Measurements from ENCODE around the gene USP5. TPM values are rescaled to one million over a fixed set of nuclear protein-coding genes. Genes with fewer than 3 reads are reported as not detected.

Gene USP5
- polyA plus RNA-seq, 1 donor: 49.7 TPM

- no peak for DNase-seq
- H3K27ac ChIP-seq (ENCODE audit: low read length): no peak overlapping the region
- peaks cover 5% of the 10 kb centered on the region for H3K36me3 ChIP-seq (ENCODE audit: control insufficient read depth, insufficient read depth, low read length)
- H3K4me3 ChIP-seq (ENCODE audit: low read length): no peak overlapping the region
- peaks cover 16% of the 10 kb centered on the region for H3K27me3 ChIP-seq (ENCODE audit: control insufficient read depth, insufficient read depth, low read length)
- WGBS (ENCODE audit: insufficient coverage, low lambda C conversion rate): 90% methylated on average over 2 of the region's 17 CpGs
- peaks cover 30% of the 10 kb centered on the region for H3K4me1 ChIP-seq (ENCODE audit: control insufficient read depth, insufficient read depth, low read length)
- H3K9me3 ChIP-seq (ENCODE audit: control insufficient read depth, low read depth, low read length): no peaks in the 10 kb centered on the region
These were observed 25.7 kb upstream of the USP5 start for GRCh38 chr12:6826125-6826733.

DNA sequence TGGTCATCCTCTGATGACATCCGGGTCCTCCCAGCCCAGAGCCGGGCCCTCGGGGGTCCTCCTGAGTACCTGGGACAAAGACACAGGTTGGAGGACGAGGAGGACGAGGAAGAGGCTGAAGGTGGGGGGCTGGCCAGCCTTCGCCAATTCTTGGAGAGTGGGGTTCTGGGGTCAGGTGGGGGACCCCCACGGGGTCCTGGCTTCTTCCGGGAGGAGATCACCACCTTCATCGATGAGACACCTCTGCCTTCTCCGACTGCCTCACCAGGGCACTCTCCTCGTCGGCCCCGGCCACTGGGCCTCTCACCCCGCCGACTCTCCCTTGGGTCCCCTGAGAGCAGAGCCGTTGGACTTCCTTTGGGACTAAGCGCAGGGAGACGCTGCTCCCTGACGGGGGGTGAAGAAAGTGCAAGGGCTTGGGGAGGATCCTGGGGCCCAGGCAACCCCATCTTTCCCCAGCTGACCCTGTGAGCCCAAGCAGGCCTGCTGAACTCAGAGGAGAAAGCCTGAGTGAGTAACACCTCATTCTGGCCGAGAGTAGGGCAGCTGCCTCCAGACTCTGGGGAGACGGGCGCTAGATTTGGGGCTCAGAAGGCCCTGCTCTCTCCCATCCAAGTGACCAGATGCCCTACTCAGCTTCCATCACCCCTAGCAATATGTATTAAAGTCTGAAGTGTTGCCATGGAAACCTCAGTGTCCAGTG is 25.1 kb upstream of the USP5 start:
- H3K9me3 ChIP-seq (ENCODE audit: control insufficient read depth, low read depth, low read length): no peaks in the 10 kb centered on the region
- no peak overlapping the region for H3K27ac ChIP-seq (ENCODE audit: low read length)
- no peak overlapping the region for H3K4me3 ChIP-seq (ENCODE audit: low read length)
- peaks cover 27% of the 10 kb centered on the region for H3K4me1 ChIP-seq (ENCODE audit: control insufficient read depth, insufficient read depth, low read length)
- H3K27me3 ChIP-seq (ENCODE audit: control insufficient read depth, insufficient read depth, low read length): peaks cover 13% of the 10 kb centered on the region
- WGBS (ENCODE audit: insufficient coverage, low lambda C conversion rate): 80% methylated on average over 2 of the region's 22 CpGs
- DNase-seq: no peak
- peaks cover 12% of the 10 kb centered on the region for H3K36me3 ChIP-seq (ENCODE audit: control insufficient read depth, insufficient read depth, low read length)

- H3K9me3 ChIP-seq (ENCODE audit: control insufficient read depth, low read depth, low read length): no peaks in the 10 kb centered on the region
- WGBS (ENCODE audit: insufficient coverage, low lambda C conversion rate): no CpG with 5 or more reads among the region's 8 CpGs
These were observed 24.5 kb upstream of the USP5 start for GRCh38 chr12:6827437-6827911.

GRCh38 chr12:6827982-6828780 is 23.8 kb upstream of the USP5 start, which contains the start of gene P3H3:
P3H3 (plus strand) TSS chr12:6828407; CDS start chr12:6828441, 34 bp downstream.
- Histone ChIP-seq H3K27me3 (ENCODE audit: control insufficient read depth, insufficient read depth, low read length) (peaks cover 2% of the 10 kb centered on the region), H3K4me1 (ENCODE audit: control insufficient read depth, insufficient read depth, low read length) (peaks cover 21% of the 10 kb centered on the region), H3K36me3 (ENCODE audit: control insufficient read depth, insufficient read depth, low read length) (peaks cover 16% of the 10 kb centered on the region), H3K4me3 (ENCODE audit: low read length) (peak within 1 kb of the TSS; percentile 97), H3K9me3 (ENCODE audit: control insufficient read depth, low read depth, low read length) (no peaks in the 10 kb centered on the region), H3K27ac (ENCODE audit: low read length) (peak within 1 kb of the TSS; percentile 87)
- DNase-seq: peak in 1 of 2 donors; percentile 62
- WGBS (ENCODE audit: insufficient coverage, low lambda C conversion rate): 0% methylated on average over 1 of the region's 60 CpGs

More at GRCh38 chr12:6827437-6827911, 24.5 kb upstream of the USP5 start:
- peaks cover 16% of the 10 kb centered on the region for H3K36me3 ChIP-seq (ENCODE audit: control insufficient read depth, insufficient read depth, low read length)
- peak; percentile 73 to 84 for DNase-seq
- H3K4me1 ChIP-seq (ENCODE audit: control insufficient read depth, insufficient read depth, low read length): peaks cover 21% of the 10 kb centered on the region
- no peak overlapping the region for H3K27ac ChIP-seq (ENCODE audit: low read length)
- no peak overlapping the region for H3K4me3 ChIP-seq (ENCODE audit: low read length)
- peaks cover 7% of the 10 kb centered on the region for H3K27me3 ChIP-seq (ENCODE audit: control insufficient read depth, insufficient read depth, low read length)

DNA sequence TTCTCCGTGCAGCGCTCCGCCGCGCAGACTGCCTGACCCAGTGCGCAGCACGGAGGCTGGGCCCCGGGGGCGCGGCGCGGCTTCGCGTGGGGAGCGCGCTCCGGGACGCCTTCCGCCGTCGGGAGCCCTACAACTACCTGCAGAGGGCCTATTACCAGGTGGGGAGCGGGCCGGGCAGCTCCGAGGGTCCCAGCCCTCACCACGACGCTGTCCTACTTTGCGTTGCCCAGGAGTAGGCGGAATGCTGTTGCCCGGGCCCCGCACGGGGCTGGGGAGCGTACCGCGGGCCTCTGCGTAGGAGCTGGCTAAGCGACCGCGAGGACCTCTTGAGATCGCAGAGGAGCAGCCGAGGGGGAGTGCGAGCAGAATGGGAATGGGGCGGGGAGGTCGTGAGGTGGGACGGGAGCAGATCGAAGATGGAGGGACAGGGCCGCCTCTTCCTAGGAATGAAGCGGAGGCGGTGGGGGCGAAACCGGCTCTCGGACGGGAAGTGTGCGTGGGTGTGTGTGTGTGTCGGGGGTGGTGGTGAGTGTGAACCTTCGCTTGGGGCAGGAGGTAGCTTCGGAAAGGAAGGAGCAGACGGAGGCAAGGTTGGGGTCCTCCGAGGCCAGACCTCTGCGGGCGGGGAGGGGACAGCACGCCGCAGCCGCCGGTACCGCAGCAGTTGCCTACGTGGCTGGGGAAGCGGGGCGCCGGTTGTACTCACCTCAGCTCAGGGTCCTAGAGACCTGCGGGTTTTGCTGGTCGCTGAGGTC is 23.0 kb upstream of the USP5 start:
- DNase-seq: peak; percentile 61 to 85
- Histone ChIP-seq H3K4me1 (ENCODE audit: control insufficient read depth, insufficient read depth, low read length) (peaks cover 24% of the 10 kb centered on the region), H3K4me3 (ENCODE audit: low read length) (peak overlapping the region; percentile 97)

DNA sequence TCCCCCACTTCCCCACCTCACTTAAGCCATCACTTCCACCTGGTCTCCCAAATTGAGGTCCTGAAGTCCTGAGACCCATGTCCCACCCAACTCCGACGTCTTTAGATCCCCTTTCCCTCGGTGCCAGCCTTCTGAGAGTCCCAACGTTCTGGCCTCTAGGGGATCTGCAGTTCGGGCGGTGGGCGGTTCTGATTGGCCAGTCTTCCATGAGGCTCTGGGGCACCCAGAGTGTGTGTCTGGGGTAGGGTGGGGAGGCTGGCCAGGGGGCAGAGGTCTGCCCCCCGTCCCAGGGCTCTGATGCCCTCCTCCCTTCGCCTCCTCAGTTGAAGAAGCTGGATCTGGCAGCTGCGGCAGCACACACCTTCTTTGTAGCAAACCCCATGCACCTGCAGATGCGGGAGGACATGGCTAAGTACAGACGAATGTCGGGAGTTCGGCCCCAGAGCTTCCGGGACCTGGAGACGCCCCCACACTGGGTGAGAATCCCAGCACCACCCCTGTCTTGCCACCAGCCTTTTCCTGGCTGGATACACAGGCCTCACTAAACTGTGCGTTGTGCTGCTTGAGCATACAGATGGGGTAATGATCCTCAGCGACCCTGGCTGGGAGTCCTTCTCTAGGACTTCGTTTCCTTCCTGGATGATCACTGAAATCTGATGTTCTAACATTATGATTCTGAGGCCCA is 22.3 kb upstream of the USP5 start:
- no peaks in the 10 kb centered on the region for H3K27me3 ChIP-seq (ENCODE audit: control insufficient read depth, insufficient read depth, low read length)
- no peak for DNase-seq
- peak overlapping the region; percentile 97 for H3K4me3 ChIP-seq (ENCODE audit: low read length)
- H3K27ac ChIP-seq (ENCODE audit: low read length): peak overlapping the region; percentile 87
- H3K4me1 ChIP-seq (ENCODE audit: control insufficient read depth, insufficient read depth, low read length): peaks cover 25% of the 10 kb centered on the region
- 60% methylated on average over 2 of the region's 19 CpGs for WGBS (ENCODE audit: insufficient coverage, low lambda C conversion rate)
- peaks cover 23% of the 10 kb centered on the region for H3K36me3 ChIP-seq (ENCODE audit: control insufficient read depth, insufficient read depth, low read length)
- H3K9me3 ChIP-seq (ENCODE audit: control insufficient read depth, low read depth, low read length): no peaks in the 10 kb centered on the region

More for the DNA sequence above, 23.0 kb upstream of the USP5 start:
- WGBS (ENCODE audit: insufficient coverage, low lambda C conversion rate): no CpG with 5 or more reads among the region's 71 CpGs
- no peaks in the 10 kb centered on the region for H3K27me3 ChIP-seq (ENCODE audit: control insufficient read depth, insufficient read depth, low read length)
- H3K27ac ChIP-seq (ENCODE audit: low read length): peak overlapping the region; percentile 87
- no peaks in the 10 kb centered on the region for H3K9me3 ChIP-seq (ENCODE audit: control insufficient read depth, low read depth, low read length)
- H3K36me3 ChIP-seq (ENCODE audit: control insufficient read depth, insufficient read depth, low read length): peaks cover 23% of the 10 kb centered on the region

DNA sequence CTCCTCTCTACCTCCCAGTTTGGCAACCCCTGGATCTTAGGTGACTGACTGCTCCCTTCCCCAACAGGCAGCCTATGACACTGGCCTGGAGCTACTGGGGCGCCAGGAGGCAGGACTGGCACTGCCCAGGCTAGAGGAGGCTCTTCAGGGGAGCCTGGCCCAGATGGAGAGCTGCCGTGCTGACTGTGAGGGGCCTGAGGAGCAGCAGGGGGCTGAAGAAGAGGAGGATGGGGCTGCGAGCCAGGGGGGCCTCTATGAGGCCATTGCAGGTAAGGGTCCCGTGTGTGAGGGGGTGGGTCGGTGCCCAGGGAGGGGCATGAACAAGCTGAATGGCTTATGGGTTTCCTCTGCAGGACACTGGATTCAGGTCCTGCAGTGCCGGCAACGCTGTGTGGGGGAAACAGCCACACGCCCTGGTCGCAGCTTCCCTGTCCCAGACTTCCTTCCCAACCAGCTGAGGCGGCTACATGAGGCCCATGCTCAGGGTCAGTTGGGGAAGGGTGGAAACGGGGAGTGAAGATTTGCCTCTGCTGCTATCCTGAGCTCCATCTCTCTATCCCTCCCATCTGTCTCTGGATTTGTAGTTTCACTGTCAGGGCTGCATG is 21.6 kb upstream of the USP5 start:
- Histone ChIP-seq H3K4me3 (ENCODE audit: low read length) (peak overlapping the region; percentile 97), H3K9me3 (ENCODE audit: control insufficient read depth, low read depth, low read length) (no peaks in the 10 kb centered on the region), H3K4me1 (ENCODE audit: control insufficient read depth, insufficient read depth, low read length) (peaks cover 23% of the 10 kb centered on the region), H3K36me3 (ENCODE audit: control insufficient read depth, insufficient read depth, low read length) (peaks cover 23% of the 10 kb centered on the region), H3K27ac (ENCODE audit: low read length) (no peak overlapping the region), H3K27me3 (ENCODE audit: control insufficient read depth, insufficient read depth, low read length) (no peaks in the 10 kb centered on the region)
- no peak for DNase-seq
- no CpG with 5 or more reads among the region's 11 CpGs for WGBS (ENCODE audit: insufficient coverage, low lambda C conversion rate)

DNA sequence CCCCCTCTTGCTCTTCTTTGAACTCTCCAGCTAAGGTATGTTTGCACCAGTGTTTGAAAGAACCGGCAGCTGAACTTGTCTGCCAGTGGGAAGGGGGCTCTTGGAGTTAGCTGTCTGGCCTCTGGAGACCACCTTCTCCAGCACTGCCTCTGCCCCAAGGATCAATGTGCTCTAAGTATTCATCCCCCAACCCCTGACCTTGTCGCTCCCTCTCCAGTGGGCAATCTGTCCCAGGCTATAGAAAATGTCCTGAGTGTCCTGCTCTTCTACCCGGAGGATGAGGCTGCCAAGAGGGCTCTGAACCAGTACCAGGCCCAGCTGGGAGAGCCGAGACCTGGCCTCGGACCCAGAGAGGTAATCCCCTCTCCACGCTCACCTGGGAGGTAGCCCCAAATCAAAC is 21.0 kb upstream of the USP5 start:
- WGBS (ENCODE audit: insufficient coverage, low lambda C conversion rate): 100% methylated on average over 1 of the region's 6 CpGs
- H3K9me3 ChIP-seq (ENCODE audit: control insufficient read depth, low read depth, low read length): no peaks in the 10 kb centered on the region
- no peak overlapping the region for H3K4me3 ChIP-seq (ENCODE audit: low read length)
- no peaks in the 10 kb centered on the region for H3K27me3 ChIP-seq (ENCODE audit: control insufficient read depth, insufficient read depth, low read length)
- H3K36me3 ChIP-seq (ENCODE audit: control insufficient read depth, insufficient read depth, low read length): peaks cover 23% of the 10 kb centered on the region
- H3K27ac ChIP-seq (ENCODE audit: low read length): no peak overlapping the region
- DNase-seq: no peak
- peaks cover 23% of the 10 kb centered on the region for H3K4me1 ChIP-seq (ENCODE audit: control insufficient read depth, insufficient read depth, low read length)

DNA sequence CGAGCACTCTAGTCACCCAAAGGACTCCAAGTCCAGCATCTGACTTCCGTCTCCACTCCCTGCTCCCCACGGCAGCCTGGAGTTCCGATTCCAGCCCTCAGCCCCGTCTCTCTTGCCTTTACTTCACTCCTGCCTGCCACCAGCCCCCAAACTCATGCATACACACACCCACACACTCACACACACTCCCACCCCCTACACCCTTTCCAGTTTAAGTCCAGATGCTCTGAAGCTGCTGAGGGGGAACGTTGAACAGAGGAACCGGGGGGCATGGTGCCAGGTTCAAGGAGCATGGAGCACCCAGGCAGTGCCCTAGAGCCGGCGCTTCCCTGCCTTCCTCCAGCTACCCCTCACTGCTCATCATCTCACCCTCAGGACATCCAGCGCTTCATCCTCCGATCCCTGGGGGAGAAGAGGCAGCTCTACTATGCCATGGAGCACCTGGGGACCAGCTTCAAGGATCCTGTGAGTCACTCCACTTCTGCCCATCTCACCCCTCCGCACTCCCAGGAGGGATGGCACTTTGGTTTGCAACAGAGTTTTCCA is 20.4 kb upstream of the USP5 start:
- H3K36me3 ChIP-seq (ENCODE audit: control insufficient read depth, insufficient read depth, low read length): peaks cover 26% of the 10 kb centered on the region
- no peaks in the 10 kb centered on the region for H3K9me3 ChIP-seq (ENCODE audit: control insufficient read depth, low read depth, low read length)
- no peaks in the 10 kb centered on the region for H3K27me3 ChIP-seq (ENCODE audit: control insufficient read depth, insufficient read depth, low read length)
- WGBS (ENCODE audit: insufficient coverage, low lambda C conversion rate): 80% methylated on average over 1 of the region's 12 CpGs
- no peak for DNase-seq
- H3K4me1 ChIP-seq (ENCODE audit: control insufficient read depth, insufficient read depth, low read length): peaks cover 23% of the 10 kb centered on the region
- H3K27ac ChIP-seq (ENCODE audit: low read length): no peak overlapping the region
- H3K4me3 ChIP-seq (ENCODE audit: low read length): no peak overlapping the region
